Endothelial cell (in vitro differentiated cells): ENCODE results near the gene DIAPH2. TPM values are rescaled to one million over a fixed set of nuclear protein-coding genes. Genes with fewer than 3 reads are reported as not detected.

Experiments used
- DNase-seq: peaks from one replicate; pipeline ENCODE4 v3.0.0; 2021; ENCODE audit warnings: low spot score
- H3K27ac Mint-ChIP-seq: one replicate; pipeline ENCODE4 v1.8.0; 2021; ENCODE audit warnings: mixed read lengths, inconsistent platforms; ENCODE audit not compliant: unreplicated experiment
- H3K27me3 Mint-ChIP-seq: one replicate; pipeline ENCODE4 v1.8.0; 2021; ENCODE audit warnings: mild to moderate bottlenecking, moderate library complexity, mixed read lengths, inconsistent platforms; ENCODE audit not compliant: unreplicated experiment
- H3K36me3 Mint-ChIP-seq: one replicate; pipeline ENCODE4 v1.8.0; 2021; ENCODE audit warnings: mild to moderate bottlenecking, low read depth, mixed read lengths, inconsistent platforms; ENCODE audit not compliant: unreplicated experiment
- H3K4me1 Mint-ChIP-seq: one replicate; pipeline ENCODE4 v1.8.0; 2021; ENCODE audit warnings: mild to moderate bottlenecking, mixed read lengths, inconsistent platforms; ENCODE audit not compliant: unreplicated experiment
- H3K4me3 Mint-ChIP-seq: one replicate; pipeline ENCODE4 v1.8.0; 2021; ENCODE audit warnings: mild to moderate bottlenecking, mixed read lengths, inconsistent platforms; ENCODE audit not compliant: unreplicated experiment
- H3K9me3 Mint-ChIP-seq: one replicate; pipeline ENCODE4 v1.8.0; 2021; ENCODE audit warnings: mixed read lengths, inconsistent platforms; ENCODE audit not compliant: unreplicated experiment
- CTCF ChIP-seq: fragments of 200-600 bp; sonication (generic); IDR thresholded peaks from one replicate; pipeline ENCODE4 v1.5.0; 2021; ENCODE audit warnings: antibody characterized with exemption; ENCODE audit not compliant: unreplicated experiment
- total RNA-seq: library from RNA; stranded (reverse); fragmentation: NEBNext Ultra II Directional; extraction: Animal tissue kit (Norgen Biotek cat#: 25700); gene quantifications from one replicate; pipeline ENCODE4 v1.2.1, GENCODE V29; 2021; ENCODE audit not compliant: unreplicated experiment

The DIAPH2 gene
- total RNA-seq, 1 donor from 2014 or later = 45.3 TPM

- no peak overlapping the region for H3K4me3 Mint-ChIP-seq
- no peaks in the 10 kb centered on the region for H3K4me1 Mint-ChIP-seq
- TF ChIP-seq CTCF = no peak
- H3K9me3 Mint-ChIP-seq = no peaks in the 10 kb centered on the region
- no peak for DNase-seq
- H3K27ac Mint-ChIP-seq = no peak overlapping the region
- no peaks in the 10 kb centered on the region for H3K36me3 Mint-ChIP-seq
- no peaks in the 10 kb centered on the region for H3K27me3 Mint-ChIP-seq
Observed at GRCh38 chrX:97238632-97239031, 554.0 kb downstream of the DIAPH2 start.

- Mint-ChIP-seq H3K4me3 (no peak overlapping the region), H3K27ac (no peak overlapping the region), H3K4me1 (no peaks in the 10 kb centered on the region), H3K9me3 (no peaks in the 10 kb centered on the region), H3K27me3 (no peaks in the 10 kb centered on the region), H3K36me3 (peaks cover 3% of the 10 kb centered on the region)
- TF ChIP-seq CTCF = no peak
- DNase-seq = no peak
Observed at GRCh38 chrX:97252111-97252510, 567.5 kb downstream of the DIAPH2 start.

- Mint-ChIP-seq H3K4me1 (peaks cover 6% of the 10 kb centered on the region), H3K4me3 (no peak overlapping the region), H3K27ac (no peak overlapping the region), H3K36me3 (peaks cover 3% of the 10 kb centered on the region), H3K9me3 (no peaks in the 10 kb centered on the region), H3K27me3 (no peaks in the 10 kb centered on the region)
- TF ChIP-seq CTCF = no peak
- DNase-seq = no peak
Observed at GRCh38 chrX:97260679-97261078, 576.0 kb downstream of the DIAPH2 start.

- H3K36me3 Mint-ChIP-seq = no peaks in the 10 kb centered on the region
- no peak overlapping the region for H3K4me3 Mint-ChIP-seq
- H3K9me3 Mint-ChIP-seq = no peaks in the 10 kb centered on the region
- H3K27ac Mint-ChIP-seq = no peak overlapping the region
- TF ChIP-seq CTCF = no peak
- no peaks in the 10 kb centered on the region for H3K27me3 Mint-ChIP-seq
- H3K4me1 Mint-ChIP-seq = peaks cover 24% of the 10 kb centered on the region
- DNase-seq = no peak
Observed at GRCh38 chrX:97266406-97267121, 581.9 kb downstream of the DIAPH2 start.

GRCh38 chrX:97267396-97268181, 582.9 kb downstream of the DIAPH2 start:
- no peak overlapping the region for H3K27ac Mint-ChIP-seq
- H3K9me3 Mint-ChIP-seq = no peaks in the 10 kb centered on the region
- no peaks in the 10 kb centered on the region for H3K36me3 Mint-ChIP-seq
- H3K4me1 Mint-ChIP-seq = peaks cover 24% of the 10 kb centered on the region
- TF ChIP-seq CTCF = no peak
- no peaks in the 10 kb centered on the region for H3K27me3 Mint-ChIP-seq
- H3K4me3 Mint-ChIP-seq = no peak overlapping the region
- no peak for DNase-seq
